Transverse colon (tissue), 4 donors: ENCODE data around the gene HCFC1R1. TPM values are rescaled to one million over a fixed set of nuclear protein-coding genes. Genes with fewer than 3 reads are reported as not detected.
A peak's percentile ranks its signal among the peaks of the same experiment; 100 is the strongest.
"Not testable (repeated sequence)": the region's sequence is repeated elsewhere in the genome, so short reads cannot be mapped to it uniquely, and the experiment has no call there.

Source experiments
- DNase-seq: peaks from one replicate; pipeline ENCODE4 v3.0.0-alpha.2; 2019
- H3K27ac ChIP-seq, 4 donors: fragments of 200-600 bp; sonication (generic); 2 replicates each; pipeline ENCODE4 v1.5.1; 2016 to 2018; ENCODE audit warnings: inconsistent platforms in 4 of 4
- H3K27me3 ChIP-seq: fragments of 200-600 bp; sonication (generic); 2 replicates; pipeline ENCODE4 v1.5.1; 2017; ENCODE audit warnings: inconsistent platforms
- H3K36me3 ChIP-seq, 4 donors: fragments of 200-600 bp; sonication (generic); 2 replicates each; pipeline ENCODE4 v1.5.1; 2017 to 2019; ENCODE audit warnings: inconsistent platforms in 4 of 4
- H3K4me1 ChIP-seq, 4 donors: fragments of 200-600 bp; sonication (generic); 2 replicates each; pipeline ENCODE4 v1.5.1; 2017 to 2020; ENCODE audit warnings: inconsistent platforms in 4 of 4
- H3K4me3 ChIP-seq, 4 donors: fragments of 200-600 bp; sonication (generic); 1 replicate in 1 of 4; 2 replicates in 3 of 4; pipeline versions ENCODE4 v1.5.1 to v1.6.1; 2017 to 2019; ENCODE audit warnings: inconsistent platforms in 4 of 4
- H3K9me3 ChIP-seq, 2 donors: fragments of 200-600 bp; sonication (generic); 2 replicates each; pipeline ENCODE4 v1.5.1; 2017 to 2019; ENCODE audit warnings: inconsistent platforms in 2 of 2
- CTCF ChIP-seq, 5 experiments: fragments of 200-600 bp in 3 of 5; fragments of 450-650 bp in 2 of 5; sonication (generic) in 3 of 5; IDR thresholded peaks; 1 replicate in 2 of 5; 2 replicates in 3 of 5; pipeline ENCODE4 v1.5.1; 2016 to 2017; ENCODE audit warnings: antibody characterized with exemption in 5 of 5, inconsistent platforms in 3 of 5, mild to moderate bottlenecking in 2 of 5, moderate library complexity in 1 of 5
- EP300 ChIP-seq: sonication (generic); formaldehyde crosslinking; IDR thresholded peaks from one replicate; pipeline ENCODE4 v1.6.1; 2017; ENCODE audit warnings: antibody characterized with exemption, low read depth
- POLR2A ChIP-seq: fragments of 450-650 bp; IDR thresholded peaks from one replicate; pipeline ENCODE4 v1.6.1; 2016; ENCODE audit warnings: antibody characterized with exemption, mild to moderate bottlenecking, moderate library complexity
- POLR2AphosphoS5 ChIP-seq, 3 donors: sonication (generic); formaldehyde crosslinking; IDR thresholded peaks; one replicate each; pipeline ENCODE4 v1.6.1; 2016; ENCODE audit warnings: antibody characterized with exemption in 3 of 3
- WGBS, 2 donors: methylation state at CpG; one replicate each; pipeline ENCODE4 v1.1.5; 2018; ENCODE audit warnings: low coverage in 1 of 2; 5-methylcytosine and 5-hydroxymethylcytosine counted together
- in situ Hi-C, 4 donors: fragments of 200-750 bp; cut with MboI; loops; one replicate each; pipeline versions ENCODE4 v1.15.0 to v1.15.1; 2017; ENCODE audit warnings: low sequenced_read_pairs in 3 of 4, low pct_ligation_motif_present in 1 of 4, low pct_unique_long_range_greater_than_20kb in 1 of 4
- intact Hi-C: fragments of 100-400 bp; cut with DNase I; formaldehyde crosslinking; loops from one replicate; pipeline ENCODE4 v1.15.1; 2023; ENCODE audit warnings: low total_unique reads
- total RNA-seq, 4 donors: library from RNA; depleted of rRNA; stranded (reverse); fragments of >200 nt; gene quantifications; one replicate each; pipeline ENCODE4 v1.1.0, GENCODE V29; 2016

Gene HCFC1R1
- total RNA-seq, 4 donors from 2014 or later, result 4.4 to 35.4 (median 17.5) TPM

DNA sequence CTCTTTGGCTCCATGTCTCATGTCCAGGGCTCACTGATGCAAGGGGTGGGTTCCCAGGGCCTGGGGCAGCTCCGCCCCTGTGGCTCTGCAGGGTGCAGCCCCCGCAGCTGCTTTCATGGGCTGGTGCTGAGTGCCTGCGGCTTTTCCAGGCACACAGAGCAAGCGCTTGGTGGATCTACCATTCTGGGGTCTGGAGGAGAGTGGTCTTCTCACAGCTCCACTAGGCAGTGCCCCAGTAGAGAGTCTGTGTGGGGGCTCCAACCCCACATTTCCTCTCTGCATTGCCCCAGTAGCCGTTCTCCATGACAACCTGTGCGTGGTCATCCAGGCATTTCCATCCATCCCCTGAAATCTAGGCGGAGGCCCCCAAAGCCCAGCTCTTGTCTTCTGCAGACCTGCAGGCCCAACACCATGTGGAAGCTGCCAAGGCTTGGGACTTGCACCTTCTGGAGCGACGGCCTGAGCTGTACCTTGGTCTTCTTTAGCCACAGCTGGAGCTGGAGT lies 46.9 kb upstream of the HCFC1R1 start:
- DNase-seq, result no peak
- intact Hi-C loops, result no loop called here
- H3K4me3 ChIP-seq, result no peak overlapping the region
- H3K36me3 ChIP-seq, result no peaks in the 10 kb centered on the region
- no peak overlapping the region for H3K27ac ChIP-seq
- H3K27me3 ChIP-seq, result no peaks in the 10 kb centered on the region
- H3K9me3 ChIP-seq, result no peaks in the 10 kb centered on the region
- peaks cover 0 to 20% (median 15%) of the 10 kb centered on the region in 4 donors for H3K4me1 ChIP-seq
- 90% methylated on average over 9 of the region's 9 CpGs; no CpG with 5 or more reads in 1 of the 2 donors for WGBS, 2 donors
- no peak for TF ChIP-seq POLR2A
- TF ChIP-seq CTCF (IDR thresholded peaks at IDR 0.05), result no peak
- TF ChIP-seq POLR2AphosphoS5 (IDR thresholded peaks at IDR 0.05), result no peak
- TF ChIP-seq EP300, result no peak
- in situ Hi-C loops, result no loop called here

GRCh38 chr16:3069146-3069545 lies 45.4 kb upstream of the HCFC1R1 start:
- H3K36me3 ChIP-seq, H3K4me3 ChIP-seq, H3K27me3 ChIP-seq, DNase-seq, intact Hi-C loops, H3K27ac ChIP-seq, H3K9me3 ChIP-seq: not testable (repeated sequence)
- peaks cover 6 to 32% (median 24%) of the 10 kb centered on the region in 4 donors for H3K4me1 ChIP-seq
- in situ Hi-C loops, result loop anchor here in 2 of 4 donors (10.0 kb wide), 1 partner anchor 56 kb away; no protein-coding TSS in a partner anchor
- 89% methylated on average over 10 of the region's 11 CpGs; no CpG with 5 or more reads in 1 of the 2 donors for WGBS, 2 donors

DNA sequence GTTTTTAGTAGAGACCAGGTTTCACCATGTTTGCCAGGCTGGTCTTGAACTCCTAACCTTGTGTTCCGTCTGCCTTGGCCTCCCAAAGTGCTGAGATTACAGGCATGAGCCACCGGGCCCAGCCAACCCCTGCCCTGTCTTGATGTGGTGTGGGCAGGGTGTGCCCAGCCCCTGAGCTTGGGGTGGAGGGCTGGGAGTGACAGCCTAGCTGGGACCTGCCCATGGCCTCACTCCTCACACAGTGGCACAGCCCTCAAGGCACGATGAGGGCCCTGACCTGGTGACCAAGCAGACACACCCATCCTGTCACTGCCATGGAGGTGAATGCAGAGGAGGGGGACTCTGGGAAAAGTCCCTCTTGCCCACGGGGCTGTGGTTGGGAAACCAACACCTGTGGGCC lies 44.7 kb upstream of the HCFC1R1 start:
- H3K4me3 ChIP-seq, result no peak overlapping the region
- in situ Hi-C loops, result loop anchor here in 2 of 4 donors (10.0 kb wide), 1 partner anchor 56 kb away; no protein-coding TSS in a partner anchor
- H3K27me3 ChIP-seq, result no peaks in the 10 kb centered on the region
- 69 to 83% methylated on average over 1 to 3 of the region's 4 CpGs for WGBS, 2 donors
- H3K9me3 ChIP-seq, result no peaks in the 10 kb centered on the region
- peak in 1 of 3 donors; percentile 54 for TF ChIP-seq POLR2AphosphoS5 (IDR thresholded peaks at IDR 0.05)
- TF ChIP-seq EP300, result no peak
- peaks cover 6 to 39% (median 26%) of the 10 kb centered on the region in 4 donors for H3K4me1 ChIP-seq
- H3K36me3 ChIP-seq, result no peaks in the 10 kb centered on the region
- H3K27ac ChIP-seq, result peak overlapping the region in 2 of 4 donors; percentile 4 to 17
- intact Hi-C loops, result no loop called here
- DNase-seq, result peak; percentile 44

GRCh38 chr16:3066440-3066748 lies 42.7 kb upstream of the HCFC1R1 start:
- Histone ChIP-seq H3K36me3 (no peaks in the 10 kb centered on the region), H3K9me3 (no peaks in the 10 kb centered on the region), H3K27ac (peak overlapping the region in 3 of 4 donors; percentile 78 to 87 (median 84)), H3K4me3 (peak overlapping the region in 3 of 4 donors; percentile 21 to 50 (median 32)), H3K27me3 (no peaks in the 10 kb centered on the region), H3K4me1 (peaks cover 6 to 47% (median 29%) of the 10 kb centered on the region in 4 donors)
- WGBS, 2 donors, result 89 to 95% methylated on average over 4 to 7 of the region's 7 CpGs
- in situ Hi-C loops, result loop anchor here in 2 of 4 donors (10.0 kb wide), 1 partner anchor 58 kb away; no protein-coding TSS in a partner anchor
- no peak for DNase-seq
- TF ChIP-seq POLR2AphosphoS5 (IDR thresholded peaks at IDR 0.05), result no peak
- no peak for TF ChIP-seq EP300
- TF ChIP-seq CTCF (IDR thresholded peaks at IDR 0.05), result no peak
- no peak for TF ChIP-seq POLR2A
- intact Hi-C loops, result no loop called here

DNA sequence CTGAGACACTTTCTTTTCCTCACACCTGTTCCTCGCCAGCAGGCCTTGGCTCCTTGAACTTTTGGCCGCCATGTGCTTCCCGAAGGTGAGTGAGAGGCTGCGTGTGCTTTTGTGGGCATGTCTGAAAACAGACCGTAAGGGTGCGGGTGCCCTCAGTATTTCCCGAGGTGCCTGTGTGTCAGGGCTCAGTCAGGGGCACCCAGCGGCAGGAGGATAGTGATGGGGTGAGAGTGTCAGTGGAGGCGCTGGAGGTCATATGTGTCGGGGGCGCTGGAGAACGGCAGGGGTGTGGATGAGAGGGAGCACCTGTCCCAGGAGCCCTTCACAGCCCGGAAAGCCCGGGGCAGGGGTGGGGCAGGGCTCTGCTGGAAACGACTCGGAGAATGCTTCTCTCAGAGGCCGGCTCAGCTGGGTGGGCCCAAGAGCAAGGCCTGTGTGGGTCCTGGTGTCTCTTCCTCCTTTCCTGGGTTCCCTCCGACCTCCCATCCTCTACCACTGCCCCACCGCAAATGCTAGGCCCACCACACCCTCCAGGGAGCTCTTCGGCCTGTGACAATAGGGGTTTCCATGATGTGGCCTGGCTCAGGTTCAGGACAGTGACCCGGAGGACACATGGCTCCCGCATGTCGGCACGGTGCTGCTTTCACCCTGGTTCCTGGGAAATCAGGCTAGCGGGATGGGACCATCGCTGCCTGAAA lies 42.1 kb upstream of the HCFC1R1 start:
- Histone ChIP-seq H3K4me1 (peaks cover 6 to 47% (median 29%) of the 10 kb centered on the region in 4 donors), H3K36me3 (no peaks in the 10 kb centered on the region), H3K27ac (peak overlapping the region; percentile 78 to 87 (median 81)), H3K27me3 (no peaks in the 10 kb centered on the region), H3K9me3 (no peaks in the 10 kb centered on the region), H3K4me3 (peak overlapping the region; percentile 15 to 50 (median 26))
- no peak for DNase-seq
- 59% methylated on average over 26 of the region's 26 CpGs; no CpG with 5 or more reads in 1 of the 2 donors for WGBS, 2 donors
- intact Hi-C loops, result no loop called here
- in situ Hi-C loops, result loop anchor here in 2 of 4 donors (10.0 kb wide), 1 partner anchor 59 kb away; no protein-coding TSS in a partner anchor
- TF ChIP-seq POLR2A (no peak), EP300 (no peak), CTCF (IDR thresholded peaks at IDR 0.05) (no peak), POLR2AphosphoS5 (IDR thresholded peaks at IDR 0.05) (no peak)
